Left cardiac atrium (tissue), 4 donors: ENCODE measurements around the gene DPCD. TPM values are rescaled to one million over a fixed set of nuclear protein-coding genes. Genes with fewer than 3 reads are reported as not detected.
"Not testable (repeated sequence)": the region's sequence is repeated elsewhere in the genome, so short reads cannot be mapped to it uniquely, and the experiment has no call there.

Source experiments
- ATAC-seq, 2 donors: fragments of 200-7000 bp; cut with Tn5 transposase; one replicate each; pipeline ENCODE4 v1.9.1; 2020; ENCODE audit warnings: mild to moderate bottlenecking in 2 of 2, moderate library complexity in 2 of 2
- DNase-seq: peaks from one replicate; pipeline ENCODE4 v3.0.0-alpha.2; 2020
- intact Hi-C, 2 donors: fragments of 100-400 bp; cut with DNase I; formaldehyde crosslinking; loops; one replicate each; pipeline versions ENCODE4 v1.14.1 to v1.15.1; 2022 to 2023
- total RNA-seq, 2 donors: library from RNA; stranded (reverse); fragmentation: NEBNext Ultra II Directional; extraction: Animal tissue kit (Norgen Biotek cat#: 25700); gene quantifications; one replicate each; pipeline ENCODE4 v1.2.1, GENCODE V29; 2021
- donor health status: DM: no; HTN: yes; CAD: no.
- donor health status: DM: no; HTN: yes; CAD: no; lungs with severe emphysema.
- donor health status: DM: yes; HTN: yes; CAD: no.
- donor health status: Dilated cardiomyopathy.

The DPCD gene
- total RNA-seq, 2 donors from 2014 or later, result 15.5 to 17.6 TPM

DNA sequence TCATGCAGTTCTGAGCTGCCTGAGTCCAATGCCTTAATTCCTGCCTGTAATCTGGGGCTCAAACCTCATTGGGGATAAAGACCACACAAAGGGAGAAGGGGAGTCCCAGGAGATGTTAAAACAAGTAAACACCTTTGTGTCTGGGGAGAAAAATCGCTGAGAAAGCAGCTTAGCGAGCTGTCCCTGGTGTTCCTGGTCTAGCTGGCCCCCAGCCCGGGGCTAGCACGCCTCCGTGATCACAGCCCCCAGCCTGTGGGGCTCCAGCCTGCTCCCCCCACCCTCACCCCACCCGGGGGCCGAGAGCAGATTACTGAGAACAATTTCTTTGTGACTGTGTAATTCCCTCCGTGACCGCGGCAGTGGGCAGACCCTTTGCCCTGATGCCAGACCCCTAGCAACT, 24.8 kb downstream of the DPCD start:
- intact Hi-C loops, result no loop called here
- DNase-seq (no peak), ATAC-seq (no peak)

- DNase-seq, result no peak
- intact Hi-C loops, result no loop called here
- no peak for ATAC-seq
Observed at GRCh38 chr10:101613646-101614045, 25.5 kb downstream of the DPCD start.

- ATAC-seq (no peak), DNase-seq (no peak)
- intact Hi-C loops, result no loop called here
Observed at GRCh38 chr10:101614663-101615524, 26.8 kb downstream of the DPCD start.

GRCh38 chr10:101615525-101616116, 27.5 kb downstream of the DPCD start:
- DNase-seq, result no peak
- intact Hi-C loops, result no loop called here
- no peak for ATAC-seq

DNA sequence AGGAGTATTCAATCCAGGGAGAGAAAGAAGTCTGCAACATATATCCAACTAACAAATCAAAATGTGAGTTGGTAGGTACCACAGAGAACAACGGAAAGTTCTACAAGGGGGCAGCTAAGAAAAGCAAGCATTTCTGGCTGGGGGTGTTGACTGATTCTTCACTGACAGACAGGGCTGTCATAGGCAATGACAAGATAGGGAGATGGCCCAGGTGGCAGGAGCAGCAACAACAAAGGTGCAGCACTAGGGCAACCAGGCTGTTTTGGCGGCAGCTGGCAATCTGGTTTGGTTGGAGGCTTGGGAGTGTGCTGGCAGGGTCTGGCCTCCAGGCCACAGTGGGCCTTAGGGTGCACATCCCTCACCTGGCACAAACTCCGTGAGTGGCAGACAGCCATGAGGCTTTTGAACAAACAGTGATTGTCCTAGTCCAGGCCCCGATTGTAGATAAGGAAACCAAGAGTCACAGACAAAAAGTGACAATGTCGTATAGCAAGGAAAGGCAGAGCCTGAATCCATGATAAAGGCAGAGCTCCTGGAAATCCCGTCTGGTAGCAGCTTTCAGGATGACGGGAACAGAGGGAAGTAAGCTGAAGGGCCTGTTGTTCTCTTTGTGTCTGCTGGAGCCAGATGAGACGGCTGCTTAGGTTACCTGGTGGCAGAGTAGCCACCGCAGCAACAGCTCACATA, 28.4 kb downstream of the DPCD start:
- ATAC-seq, result peak in 1 of 2 donors; percentile 38
- intact Hi-C loops, result no loop called here

DNA sequence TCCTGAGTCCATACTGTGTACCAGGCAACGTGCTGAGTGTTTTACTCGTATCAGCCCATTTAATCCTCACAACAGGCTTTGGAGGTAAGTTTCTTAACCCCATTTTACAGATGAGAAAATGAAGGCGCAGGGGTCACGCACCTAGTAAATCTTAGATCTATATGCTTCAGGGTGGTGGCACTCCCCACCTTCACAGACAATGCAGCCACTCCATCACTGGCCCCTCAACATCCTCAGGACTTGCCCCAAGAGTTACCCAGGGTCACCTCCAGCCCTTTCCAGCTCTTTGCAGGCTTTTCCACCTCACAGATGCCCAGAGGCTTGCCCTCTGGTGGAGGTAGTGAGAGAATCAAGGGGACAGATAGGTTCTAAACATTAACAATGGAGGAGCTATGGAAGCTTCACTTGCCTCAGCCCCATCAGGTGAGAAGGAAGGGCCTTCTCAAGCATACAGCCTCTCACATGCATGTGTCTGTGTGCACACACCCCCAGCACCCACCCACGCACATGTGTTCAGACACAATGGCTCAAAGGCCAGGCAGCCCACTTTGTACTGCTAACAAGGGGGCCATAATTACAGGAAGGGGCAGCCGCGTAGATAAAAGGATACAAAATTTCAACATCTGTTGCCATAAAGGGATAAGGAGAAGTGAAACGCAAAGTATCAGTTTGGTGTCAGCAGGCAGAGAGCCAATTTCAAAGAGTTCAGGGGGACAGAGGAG, 29.1 kb downstream of the DPCD start:
- ATAC-seq (no peak), DNase-seq (no peak)

More for the DNA sequence above, 28.4 kb downstream of the DPCD start:
- DNase-seq, result no peak

DNA sequence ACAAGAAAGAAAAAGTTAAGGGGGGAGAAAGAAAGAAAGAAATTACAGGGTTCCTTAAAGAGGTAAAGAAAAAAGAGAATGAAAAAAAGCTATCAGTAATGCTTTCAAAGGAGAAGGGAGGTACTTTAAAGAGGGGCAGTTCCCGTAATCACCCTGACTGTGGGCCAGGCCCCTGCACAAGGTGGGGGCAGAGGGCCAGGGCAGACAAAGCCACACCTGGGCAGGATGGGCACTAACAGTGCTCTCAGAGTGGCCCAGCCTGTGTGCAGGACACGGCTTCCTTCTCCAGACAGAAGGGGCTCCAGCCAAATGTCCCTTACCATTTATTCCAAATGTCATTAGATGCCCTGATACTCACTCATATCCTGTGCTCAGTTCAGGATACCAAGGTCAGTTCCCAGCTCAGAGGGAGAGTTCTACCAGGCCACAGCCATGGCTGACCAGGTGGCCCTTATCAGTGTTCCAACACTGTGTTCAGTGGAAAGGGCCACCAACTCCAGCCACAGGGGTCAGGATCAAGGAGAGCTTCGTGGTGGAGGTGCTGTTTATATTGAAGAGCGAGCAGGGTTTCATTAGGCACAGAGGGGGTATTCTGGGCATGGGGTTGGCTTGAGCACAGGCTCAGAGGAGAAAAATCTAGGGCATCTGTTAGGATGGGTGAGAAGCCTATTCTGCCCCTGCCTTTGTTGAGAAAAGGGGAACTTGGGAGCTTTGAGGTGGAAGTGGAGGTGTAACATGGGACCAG, 29.9 kb downstream of the DPCD start:
- DNase-seq (no peak), ATAC-seq (no peak)
- intact Hi-C loops, result no loop called here

More for the DNA sequence above, 29.1 kb downstream of the DPCD start:
- intact Hi-C loops, result no loop called here

DNA sequence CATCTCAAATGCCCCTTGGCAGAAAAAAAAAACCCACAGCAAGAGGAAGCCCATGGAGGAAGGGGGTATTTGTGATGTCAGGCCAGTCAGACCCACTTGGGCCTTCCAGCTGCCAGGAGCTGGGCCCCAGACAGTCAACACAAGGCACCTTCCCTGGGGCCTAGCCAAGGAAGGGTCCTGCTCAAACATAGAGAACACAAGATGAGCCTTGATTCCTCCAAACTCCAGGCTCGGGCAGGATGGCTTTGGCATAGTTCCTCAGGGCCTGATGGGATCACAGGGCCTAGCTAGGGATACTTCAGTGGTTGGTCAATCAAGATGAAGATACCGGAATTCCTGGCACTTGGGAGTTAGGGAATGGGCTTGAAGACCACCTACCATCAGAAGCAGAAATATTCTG, 30.8 kb downstream of the DPCD start:
- ATAC-seq (no peak), DNase-seq (no peak)
- intact Hi-C loops, result no loop called here

DNA sequence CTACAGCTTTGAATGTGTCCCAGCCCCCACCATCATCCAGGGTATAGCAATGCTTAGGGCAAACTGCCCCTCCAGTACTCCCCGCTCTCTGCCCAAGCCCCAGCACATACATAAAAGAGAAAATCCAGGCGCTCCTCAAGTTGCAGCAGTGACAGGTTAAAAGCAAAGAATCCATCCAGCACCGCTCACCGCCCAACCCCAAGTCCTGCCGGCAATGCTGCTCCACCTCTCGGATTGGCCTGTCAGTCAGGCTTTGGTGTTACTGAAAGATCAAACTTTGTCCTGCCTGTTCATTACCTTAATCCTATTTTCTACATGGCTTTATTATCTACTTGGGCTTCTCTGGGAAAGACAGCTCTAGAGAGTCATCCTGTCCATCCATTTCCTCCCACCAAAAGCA, 31.9 kb downstream of the DPCD start:
- ATAC-seq (no peak), DNase-seq (no peak)
- intact Hi-C loops, result no loop called here

DNA sequence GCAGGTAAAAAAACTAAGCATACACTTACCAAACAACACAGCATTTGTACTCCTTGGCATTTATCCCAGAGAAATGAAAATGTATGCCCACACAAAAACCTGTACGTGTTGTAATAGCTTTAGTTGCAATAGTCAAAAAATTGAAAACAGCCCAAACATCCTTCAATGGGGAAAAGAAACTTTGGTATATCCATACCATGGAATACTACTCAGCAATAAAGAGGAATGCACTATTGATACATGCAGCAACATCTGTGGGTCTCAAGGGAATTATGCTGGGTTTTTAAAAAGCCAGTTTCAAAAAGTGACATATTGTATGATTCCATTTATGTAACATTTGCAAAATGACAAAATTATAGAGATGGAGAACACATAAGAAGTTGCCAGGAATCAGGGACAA, 35.4 kb downstream of the DPCD start:
- DNase-seq (no peak), ATAC-seq (no peak)
- intact Hi-C loops, result no loop called here

DNA sequence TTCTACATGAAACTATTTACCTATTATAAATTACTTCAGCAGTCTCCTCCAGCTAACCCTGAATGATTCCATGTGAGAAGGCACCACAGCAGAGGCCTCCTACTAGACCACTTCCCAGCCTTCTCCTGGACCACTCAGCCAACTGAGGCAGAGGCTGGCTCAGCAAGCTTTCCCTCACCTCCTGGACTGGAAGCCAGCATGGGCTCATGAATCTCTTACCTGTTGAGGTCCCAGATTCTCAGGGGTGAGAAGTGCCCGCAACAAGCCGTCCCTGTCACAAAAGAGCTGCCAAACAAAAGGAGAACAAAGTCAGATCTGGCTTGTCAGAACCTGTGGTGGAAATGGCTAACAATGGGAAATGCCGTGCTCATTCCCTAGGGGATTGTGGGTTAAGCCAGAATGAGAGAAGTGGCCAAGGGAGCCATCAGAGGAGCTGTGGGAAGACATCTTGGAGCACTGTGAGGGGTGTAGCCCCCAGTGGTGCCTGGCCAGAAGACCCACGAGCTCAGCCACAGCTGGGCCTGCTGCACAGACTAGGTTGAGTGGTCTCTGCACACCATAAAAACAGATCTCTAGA, 36.5 kb downstream of the DPCD start:
- intact Hi-C loops, result no loop called here
- ATAC-seq (peak in 1 of 2 donors; percentile 14), DNase-seq (no peak)

DNA sequence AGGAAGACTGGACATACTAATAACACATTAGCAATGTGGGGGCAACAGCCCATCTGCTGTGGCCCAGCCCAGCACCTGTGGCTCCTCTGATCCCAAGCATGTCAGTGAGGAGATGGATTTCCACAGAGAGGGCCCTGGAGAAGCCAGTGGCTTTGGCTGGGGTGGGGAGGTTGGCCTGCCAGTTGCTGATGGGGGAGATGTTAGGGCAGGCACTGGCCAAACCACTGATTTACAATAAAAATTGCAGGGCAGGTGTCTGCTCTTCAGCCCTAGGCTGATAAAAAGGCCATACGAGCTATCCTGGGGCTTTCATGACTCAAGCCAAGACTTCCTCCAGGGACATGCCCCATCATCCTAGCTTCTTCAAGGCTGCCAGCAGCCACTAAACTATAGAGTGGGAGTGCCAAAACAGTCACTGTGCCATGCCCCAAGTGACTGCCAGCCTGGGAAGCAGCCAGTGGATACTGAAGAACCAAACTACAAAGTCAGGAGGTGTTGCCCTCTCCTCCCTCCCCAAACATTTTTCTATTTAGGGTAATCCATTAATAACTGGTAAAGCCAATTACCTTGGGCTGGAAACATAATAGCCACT, 37.8 kb downstream of the DPCD start:
- peak; percentile 50 to 61 for ATAC-seq
- intact Hi-C loops, result no loop called here
- DNase-seq, result no peak

- intact Hi-C loops, result no loop called here
- DNase-seq (no peak), ATAC-seq (peak in 1 of 2 donors; percentile 49)
Observed at GRCh38 chr10:101629837-101630632, 41.9 kb downstream of the DPCD start.

DNA sequence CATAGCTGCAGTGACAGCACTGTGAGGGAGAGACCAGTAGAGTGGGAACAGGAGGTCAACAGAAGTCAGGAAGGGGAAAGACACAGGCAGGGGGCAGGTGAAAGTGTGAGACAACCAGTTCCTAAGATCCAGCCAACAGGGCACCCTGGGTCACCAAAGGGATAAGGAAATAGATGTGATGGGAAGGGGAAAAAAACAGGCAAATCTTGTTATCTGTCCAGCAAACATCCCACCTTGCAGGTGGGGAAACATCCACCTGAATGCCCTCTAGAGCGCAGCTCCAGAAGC, 42.5 kb downstream of the DPCD start:
- DNase-seq (no peak), ATAC-seq (no peak)
- intact Hi-C loops, result no loop called here

DNA sequence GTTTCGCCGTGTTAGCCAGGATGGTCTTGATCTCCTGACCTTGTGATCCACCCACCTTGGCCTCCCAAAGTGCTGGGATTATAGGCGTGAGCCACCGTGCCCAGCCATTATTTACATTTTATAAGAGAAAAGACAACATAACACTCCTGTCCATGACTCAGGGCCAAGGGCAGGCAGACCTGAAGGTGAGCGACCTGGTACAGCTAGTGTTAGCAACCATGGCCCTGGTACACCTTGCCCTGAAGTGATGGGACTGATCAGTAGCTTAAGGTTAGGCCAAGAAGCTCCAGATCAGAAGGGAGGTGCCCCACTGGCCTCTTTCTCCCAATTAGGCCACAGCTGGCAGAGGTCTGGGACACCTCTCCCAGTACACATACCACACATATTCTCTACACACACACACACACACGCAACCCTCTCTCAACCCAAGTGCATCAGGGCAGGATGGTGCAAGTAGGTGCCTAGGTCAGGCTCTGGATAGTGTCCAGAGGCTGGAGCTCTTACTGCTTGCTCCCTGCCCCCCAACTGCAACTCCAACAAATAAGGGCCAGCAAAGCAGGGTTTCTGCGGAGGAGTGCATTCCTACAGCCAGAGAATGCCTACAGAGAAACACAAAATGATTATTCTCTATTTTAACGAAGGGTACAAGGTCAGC, 43.8 kb downstream of the DPCD start:
- ATAC-seq (peak in 1 of 2 donors; percentile 47), DNase-seq (no peak)
- intact Hi-C loops, result no loop called here

DNA sequence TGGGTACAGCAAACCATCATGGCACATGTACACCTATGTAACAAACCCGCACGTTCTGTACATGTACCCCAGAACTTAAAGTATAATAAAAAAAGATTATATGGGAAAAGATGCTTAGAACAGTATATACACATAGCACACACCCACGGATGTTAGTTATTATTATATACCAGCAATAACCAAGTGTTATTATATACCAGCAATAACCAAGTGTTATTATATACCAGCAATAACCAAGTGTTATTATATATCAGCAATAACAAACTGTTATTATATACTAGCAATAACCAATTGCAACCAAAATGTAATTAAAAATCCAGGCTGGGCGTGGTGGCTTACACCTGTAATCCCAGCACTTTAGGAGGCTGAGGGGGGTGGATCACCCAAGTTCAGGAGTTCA, 45.4 kb downstream of the DPCD start:
- ATAC-seq, DNase-seq, intact Hi-C loops: not testable (repeated sequence)
